Activated naive CD8-positive, alpha-beta T cell treated with anti-CD3 and anti-CD28 coated beads, Interleukin-2, amount 10 ng/mL, durations not matched to agents 7 days and 5 days (primary cell): Measurements from ENCODE around the gene KIAA0319L. TPM values are rescaled to one million over a fixed set of nuclear protein-coding genes. Genes with fewer than 3 reads are reported as not detected.

Source experiments
- ATAC-seq: fragments of 150-1000 bp; cut with Tn5 transposase; one replicate; pipeline ENCODE4 v1.10.0; 2021; ENCODE audit warnings: low read depth, moderate library complexity
- POLR2A ChIA-PET: fragments of 350-600 bp; sonication (Branson Sonifier 250); formaldehyde crosslinking; loops from one replicate; lab custom pipeline; 2021; ENCODE audit warnings: antibody characterized with exemption; lab: Charles Lee
- DNase-seq: peaks from one replicate; pipeline ENCODE4 v3.0.0; 2021
- H3K27ac Mint-ChIP-seq: one replicate; pipeline ENCODE4 v1.8.0; 2022; ENCODE audit warnings: mild to moderate bottlenecking, mixed read lengths
- H3K27me3 Mint-ChIP-seq: one replicate; pipeline ENCODE4 v1.8.0; 2022; ENCODE audit warnings: mild to moderate bottlenecking, moderate library complexity, mixed read lengths
- H3K36me3 Mint-ChIP-seq: one replicate; pipeline ENCODE4 v1.8.0; 2021; ENCODE audit warnings: mild to moderate bottlenecking, mixed read lengths
- H3K4me1 Mint-ChIP-seq: one replicate; pipeline ENCODE4 v1.8.0; 2021; ENCODE audit warnings: mixed read lengths
- H3K4me3 Mint-ChIP-seq: one replicate; pipeline ENCODE4 v1.8.0; 2022; ENCODE audit warnings: mild to moderate bottlenecking, moderate library complexity, mixed read lengths
- H3K9me3 Mint-ChIP-seq: one replicate; pipeline ENCODE4 v1.8.0; 2021; ENCODE audit warnings: mixed read lengths
- total RNA-seq, 2 experiments: library from RNA; stranded (reverse); gene quantifications; one replicate each; pipeline ENCODE4 v1.2.3, GENCODE V29; 2021

KIAA0319L gene
- total RNA-seq, 2 experiments from 2014 or later, result 49.8 to 51.8 TPM

DNA sequence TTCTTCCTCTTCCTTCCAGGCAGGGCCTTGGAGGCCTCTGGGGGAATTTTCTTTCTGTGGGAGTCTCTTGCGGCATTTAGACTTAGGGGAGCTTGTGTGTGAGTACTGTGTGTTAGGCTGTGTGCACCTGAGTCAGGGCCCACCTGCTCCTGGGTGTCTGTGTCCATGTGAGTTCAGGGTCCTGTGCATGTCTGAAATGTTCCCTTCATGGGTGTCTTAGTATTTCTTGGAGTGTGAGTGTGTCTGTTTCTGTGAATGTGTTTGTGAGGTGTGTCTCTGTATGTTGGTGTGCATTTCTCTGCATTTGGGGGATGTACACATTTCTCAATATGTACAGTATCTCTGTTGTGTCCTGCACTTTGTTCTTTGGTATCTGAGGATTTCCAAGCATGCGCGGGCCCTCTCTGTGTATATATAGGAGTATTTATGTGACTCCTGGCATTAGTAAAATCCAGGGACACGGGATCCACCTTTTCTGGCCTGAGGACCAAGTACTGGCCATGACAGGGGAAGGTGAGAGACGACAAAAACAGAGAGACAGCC lies 18.3 kb upstream of the KIAA0319L start:
- Mint-ChIP-seq H3K36me3 (peaks cover 4% of the 10 kb centered on the region), H3K9me3 (no peaks in the 10 kb centered on the region), H3K27ac (peak overlapping the region; percentile 86), H3K4me3 (peak overlapping the region; percentile 83), H3K27me3 (peaks cover 26% of the 10 kb centered on the region), H3K4me1 (peaks cover 24% of the 10 kb centered on the region)
- ATAC-seq (no peak), DNase-seq (no peak)
- POLR2A ChIA-PET, result interaction anchor here (2.9 kb wide), 1 partner anchor 194 kb away, joined by 23 read pairs; the partner anchor contains the start of gene CLSPN

- ATAC-seq (no peak), DNase-seq (no peak)
- no peaks in the 10 kb centered on the region for H3K9me3 Mint-ChIP-seq
- POLR2A ChIA-PET, result no interaction called here
- peaks cover 26% of the 10 kb centered on the region for H3K27me3 Mint-ChIP-seq
- peaks cover 24% of the 10 kb centered on the region for H3K4me1 Mint-ChIP-seq
- peak overlapping the region; percentile 86 for H3K27ac Mint-ChIP-seq
- peaks cover 4% of the 10 kb centered on the region for H3K36me3 Mint-ChIP-seq
- no peak overlapping the region for H3K4me3 Mint-ChIP-seq
Measured at GRCh38 chr1:35574655-35575415, 17.6 kb upstream of the KIAA0319L start.

DNA sequence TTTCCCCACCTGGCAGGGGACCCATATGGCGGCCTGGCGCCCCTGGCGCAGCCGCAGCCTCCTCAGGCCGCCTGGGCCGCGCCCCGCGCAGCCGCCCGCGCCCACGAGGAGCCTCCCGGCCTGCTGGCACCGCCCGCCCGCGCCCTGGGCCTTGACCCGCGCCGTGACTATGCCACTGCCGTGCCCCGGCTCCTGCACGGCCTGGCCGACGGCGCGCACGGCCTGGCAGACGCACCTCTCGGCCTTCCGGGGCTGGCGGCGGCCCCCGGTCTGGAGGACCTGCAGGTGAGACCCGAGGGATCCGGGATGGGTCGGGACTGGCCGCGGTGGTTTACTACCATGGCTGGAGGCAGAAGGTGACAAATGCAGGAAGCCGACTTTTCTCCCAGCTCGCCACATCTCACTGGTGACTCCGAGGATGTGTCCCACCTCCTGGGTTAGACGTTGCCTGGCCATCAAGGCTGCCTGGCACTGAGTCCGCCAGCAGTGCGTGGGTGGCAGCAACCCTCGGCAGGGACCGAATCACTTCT lies 17.0 kb upstream of the KIAA0319L start:
- H3K27ac Mint-ChIP-seq, result no peak overlapping the region
- no peak for ATAC-seq
- peaks cover 4% of the 10 kb centered on the region for H3K36me3 Mint-ChIP-seq
- no peak overlapping the region for H3K4me3 Mint-ChIP-seq
- POLR2A ChIA-PET, result no interaction called here
- peaks cover 24% of the 10 kb centered on the region for H3K4me1 Mint-ChIP-seq
- no peak for DNase-seq
- H3K9me3 Mint-ChIP-seq, result no peaks in the 10 kb centered on the region
- H3K27me3 Mint-ChIP-seq, result peaks cover 26% of the 10 kb centered on the region

- no peak within 1 kb of the TSS for H3K4me3 Mint-ChIP-seq
- DNase-seq (no peak), ATAC-seq (no peak)
- H3K27me3 Mint-ChIP-seq, result peaks cover 26% of the 10 kb centered on the region
- no peak within 1 kb of the TSS for H3K27ac Mint-ChIP-seq
- POLR2A ChIA-PET, result interaction anchor here (0.6 kb wide), 1 partner anchor 146 kb away, joined by 9 read pairs; no protein-coding TSS in a partner anchor
- H3K36me3 Mint-ChIP-seq, result peaks cover 4% of the 10 kb centered on the region
- peaks cover 24% of the 10 kb centered on the region for H3K4me1 Mint-ChIP-seq
- H3K9me3 Mint-ChIP-seq, result no peaks in the 10 kb centered on the region
Measured at GRCh38 chr1:35573198-35574124, 16.3 kb upstream of the KIAA0319L start, which contains the start of gene TFAP2E. TSS of gene TFAP2E (plus strand) at chr1:35573314. CDS start at chr1:35573578, 264 bp downstream.

DNA sequence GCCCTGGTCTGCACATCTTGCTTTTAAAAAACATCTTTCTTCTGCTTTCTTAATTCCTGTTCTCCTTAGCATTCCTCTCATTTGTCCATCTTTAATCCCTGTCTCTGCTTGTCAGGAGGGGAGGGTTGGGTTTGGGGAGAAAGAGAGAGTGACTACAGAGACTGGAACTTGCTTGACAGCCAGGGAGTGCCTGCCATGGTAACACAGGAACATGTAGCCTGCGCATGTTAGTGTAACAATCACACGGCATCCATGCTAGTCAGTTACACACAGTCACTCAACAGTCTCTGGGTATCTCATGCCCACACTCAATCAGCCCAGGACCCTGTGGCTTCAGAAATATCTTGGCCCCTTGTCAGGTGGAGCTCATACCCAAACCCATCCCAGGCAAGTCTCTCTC lies 15.1 kb upstream of the KIAA0319L start:
- no peak for ATAC-seq
- DNase-seq, result no peak
- Mint-ChIP-seq H3K4me1 (peaks cover 15% of the 10 kb centered on the region), H3K36me3 (peaks cover 3% of the 10 kb centered on the region), H3K27ac (no peak overlapping the region), H3K9me3 (no peaks in the 10 kb centered on the region), H3K4me3 (no peak overlapping the region), H3K27me3 (peaks cover 26% of the 10 kb centered on the region)
- POLR2A ChIA-PET, result interaction anchor here (1.0 to 1.9 kb wide), 2 partner anchors 143 to 145 kb away, joined by 3 to 6 read pairs; no protein-coding TSS in a partner anchor

DNA sequence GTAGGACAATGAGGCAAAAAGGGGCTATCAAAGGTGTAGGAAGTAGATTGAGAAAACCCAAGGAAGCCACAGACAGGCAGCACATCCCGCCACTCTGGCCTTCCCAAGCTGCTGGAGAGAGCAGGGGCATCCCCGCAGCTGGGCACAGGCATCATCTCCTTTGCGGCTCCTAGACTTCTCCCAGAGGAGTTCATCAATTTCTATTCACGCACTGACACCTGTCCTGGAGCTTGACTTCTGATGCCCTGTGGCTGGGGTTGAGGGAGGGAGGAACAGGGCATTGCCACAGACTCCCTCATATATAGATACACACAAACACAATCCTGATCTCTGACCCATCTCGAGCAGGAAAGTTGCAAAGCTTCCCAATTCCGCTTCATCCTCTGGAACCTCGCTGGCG lies 14.1 kb upstream of the KIAA0319L start:
- no peaks in the 10 kb centered on the region for H3K9me3 Mint-ChIP-seq
- peaks cover 12% of the 10 kb centered on the region for H3K4me1 Mint-ChIP-seq
- H3K4me3 Mint-ChIP-seq, result no peak overlapping the region
- peaks cover 3% of the 10 kb centered on the region for H3K36me3 Mint-ChIP-seq
- DNase-seq (no peak), ATAC-seq (no peak)
- POLR2A ChIA-PET, result interaction anchor here (1.9 kb wide), 1 partner anchor 144 kb away, joined by 6 read pairs; no protein-coding TSS in a partner anchor
- peaks cover 24% of the 10 kb centered on the region for H3K27me3 Mint-ChIP-seq
- H3K27ac Mint-ChIP-seq, result no peak overlapping the region

GRCh38 chr1:35570589-35571137 lies 13.5 kb upstream of the KIAA0319L start:
- Mint-ChIP-seq H3K36me3 (peaks cover 2% of the 10 kb centered on the region), H3K27me3 (peaks cover 23% of the 10 kb centered on the region)
- DNase-seq, result no peak

GRCh38 chr1:35569936-35570335 lies 12.7 kb upstream of the KIAA0319L start:
- Mint-ChIP-seq H3K27ac (no peak overlapping the region), H3K27me3 (peaks cover 19% of the 10 kb centered on the region), H3K4me1 (peaks cover 1% of the 10 kb centered on the region), H3K4me3 (no peak overlapping the region), H3K36me3 (no peaks in the 10 kb centered on the region), H3K9me3 (no peaks in the 10 kb centered on the region)
- no peak for ATAC-seq
- no peak for DNase-seq
- POLR2A ChIA-PET, result no interaction called here

More at GRCh38 chr1:35570589-35571137, 13.5 kb upstream of the KIAA0319L start:
- POLR2A ChIA-PET, result interaction anchor here (1.9 kb wide), 1 partner anchor 145 kb away, joined by 6 read pairs; no protein-coding TSS in a partner anchor
- no peak overlapping the region for H3K27ac Mint-ChIP-seq
- ATAC-seq, result no peak
- H3K4me3 Mint-ChIP-seq, result no peak overlapping the region
- peaks cover 6% of the 10 kb centered on the region for H3K4me1 Mint-ChIP-seq
- no peaks in the 10 kb centered on the region for H3K9me3 Mint-ChIP-seq

DNA sequence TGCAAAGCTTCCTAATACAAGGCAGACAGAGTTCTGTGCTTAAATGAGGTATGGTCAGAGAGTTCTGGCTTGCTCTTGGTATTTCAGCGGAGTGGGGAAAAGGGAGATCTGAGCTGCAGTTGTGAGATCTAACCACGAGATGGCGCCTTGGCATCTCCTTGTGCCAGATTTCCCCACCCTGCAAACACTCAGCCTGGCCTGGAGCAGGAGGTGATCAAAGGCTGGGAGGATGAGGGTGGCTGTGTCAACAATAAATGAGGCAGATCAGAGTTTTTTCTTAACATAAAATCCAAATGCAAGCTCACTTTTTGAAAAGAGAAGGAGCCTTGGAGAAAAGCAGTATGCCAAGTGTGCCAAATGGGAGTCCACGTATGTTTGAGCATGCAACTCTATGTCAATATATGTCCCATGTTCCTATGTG lies 11.8 kb upstream of the KIAA0319L start:
- Mint-ChIP-seq H3K27me3 (peaks cover 19% of the 10 kb centered on the region), H3K36me3 (peaks cover 2% of the 10 kb centered on the region), H3K9me3 (no peaks in the 10 kb centered on the region), H3K4me1 (peaks cover 3% of the 10 kb centered on the region), H3K27ac (no peak overlapping the region), H3K4me3 (no peak overlapping the region)
- ATAC-seq (peak; percentile 68), DNase-seq (peak; percentile 67)
- POLR2A ChIA-PET, result interaction anchor here (1.0 to 1.6 kb wide), 4 partner anchors 9 to 200 kb away, joined by 4 to 6 read pairs (median 4); no protein-coding TSS in a partner anchor

- Mint-ChIP-seq H3K4me3 (no peak overlapping the region), H3K36me3 (peaks cover 2% of the 10 kb centered on the region), H3K27me3 (peaks cover 18% of the 10 kb centered on the region), H3K4me1 (peaks cover 5% of the 10 kb centered on the region), H3K9me3 (no peaks in the 10 kb centered on the region), H3K27ac (no peak overlapping the region)
- ATAC-seq, result no peak
- POLR2A ChIA-PET, result interaction anchor here (1.1 to 1.6 kb wide), 3 partner anchors 10 to 148 kb away, joined by 4 to 6 read pairs (median 4); no protein-coding TSS in a partner anchor
- DNase-seq, result no peak
Measured at GRCh38 chr1:35567947-35568558, 10.8 kb upstream of the KIAA0319L start.

GRCh38 chr1:35565742-35566133 lies 8.5 kb upstream of the KIAA0319L start:
- DNase-seq (no peak), ATAC-seq (no peak)
- Mint-ChIP-seq H3K27me3 (no peaks in the 10 kb centered on the region), H3K27ac (no peak overlapping the region), H3K9me3 (no peaks in the 10 kb centered on the region), H3K4me1 (peaks cover 9% of the 10 kb centered on the region), H3K36me3 (peaks cover 2% of the 10 kb centered on the region), H3K4me3 (no peak overlapping the region)
- POLR2A ChIA-PET, result interaction anchor here (1.5 to 1.7 kb wide), 2 partner anchors 12 to 115 kb away, joined by 6 read pairs; no protein-coding TSS in a partner anchor
